Measurements from ENCODE around the gene AMER2.

DNA sequence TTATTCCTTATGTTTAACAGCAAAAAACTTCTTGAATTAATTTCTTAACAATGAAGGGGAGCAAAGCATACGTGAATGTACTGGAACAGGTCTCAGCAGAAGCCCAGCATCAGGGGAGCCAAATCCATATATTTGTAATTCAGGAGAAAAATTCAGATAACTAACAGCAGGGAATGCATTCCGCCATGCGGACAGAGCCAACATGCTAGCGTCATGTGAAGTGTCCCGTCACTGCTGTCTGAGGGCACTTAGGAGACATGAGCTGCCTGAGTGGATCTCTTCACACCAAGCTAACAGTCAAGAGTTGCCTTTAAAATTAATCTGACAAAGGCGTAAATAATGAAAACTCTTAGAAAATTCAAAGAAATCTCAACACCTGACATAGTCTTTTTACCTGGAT is 6.4 kb downstream of the AMER2 start:
- no peak for TF ChIP-seq EZH2 (IDR thresholded peaks at IDR 0.05; ENCODE audit: low read depth)
- TF ChIP-seq, protein P1, sequence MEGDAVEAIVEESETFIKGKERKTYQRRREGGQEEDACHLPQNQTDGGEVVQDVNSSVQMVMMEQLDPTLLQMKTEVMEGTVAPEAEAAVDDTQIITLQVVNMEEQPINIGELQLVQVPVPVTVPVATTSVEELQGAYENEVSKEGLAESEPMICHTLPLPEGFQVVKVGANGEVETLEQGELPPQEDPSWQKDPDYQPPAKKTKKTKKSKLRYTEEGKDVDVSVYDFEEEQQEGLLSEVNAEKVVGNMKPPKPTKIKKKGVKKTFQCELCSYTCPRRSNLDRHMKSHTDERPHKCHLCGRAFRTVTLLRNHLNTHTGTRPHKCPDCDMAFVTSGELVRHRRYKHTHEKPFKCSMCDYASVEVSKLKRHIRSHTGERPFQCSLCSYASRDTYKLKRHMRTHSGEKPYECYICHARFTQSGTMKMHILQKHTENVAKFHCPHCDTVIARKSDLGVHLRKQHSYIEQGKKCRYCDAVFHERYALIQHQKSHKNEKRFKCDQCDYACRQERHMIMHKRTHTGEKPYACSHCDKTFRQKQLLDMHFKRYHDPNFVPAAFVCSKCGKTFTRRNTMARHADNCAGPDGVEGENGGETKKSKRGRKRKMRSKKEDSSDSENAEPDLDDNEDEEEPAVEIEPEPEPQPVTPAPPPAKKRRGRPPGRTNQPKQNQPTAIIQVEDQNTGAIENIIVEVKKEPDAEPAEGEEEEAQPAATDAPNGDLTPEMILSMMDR (conservative IDR thresholded peaks at IDR 0.05) = no peak

All from PC-9 (cell line).